GM12873 (cell line): ENCODE results near the gene LOC128125822.

Source experiments
- TF ChIP-seq, protein P1 (sequence below): IDR thresholded peaks from 2 replicates; pipeline ENCODE4 v1.5.1; 2012; ENCODE audit warnings: low read depth, mild to moderate bottlenecking, moderate library complexity, low read length, control low read depth; ENCODE audit not compliant: insufficient read depth; ENCODE audit errors: missing control alignments

Gene LOC128125822

DNA sequence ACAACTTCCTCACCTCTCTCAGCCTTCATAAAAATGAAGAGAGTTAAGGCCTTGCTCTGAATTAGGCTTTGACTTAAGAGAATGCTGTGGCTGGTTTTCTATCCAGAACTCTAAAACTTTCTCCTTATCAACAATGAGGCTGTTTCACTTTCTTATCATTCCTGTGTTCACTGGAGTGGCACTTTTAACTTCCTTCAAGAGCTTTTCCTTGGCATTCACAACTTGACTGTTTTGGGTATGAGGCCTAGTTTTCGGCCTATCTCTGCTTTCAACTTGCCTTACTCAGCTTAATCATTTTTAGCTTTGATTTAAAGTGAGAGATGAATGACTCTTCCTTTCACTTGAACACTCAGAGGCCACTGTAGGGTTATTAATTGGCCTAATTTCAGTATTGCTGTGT lies 4.3 kb upstream of the LOC128125822 start:
- TF ChIP-seq, protein P1, sequence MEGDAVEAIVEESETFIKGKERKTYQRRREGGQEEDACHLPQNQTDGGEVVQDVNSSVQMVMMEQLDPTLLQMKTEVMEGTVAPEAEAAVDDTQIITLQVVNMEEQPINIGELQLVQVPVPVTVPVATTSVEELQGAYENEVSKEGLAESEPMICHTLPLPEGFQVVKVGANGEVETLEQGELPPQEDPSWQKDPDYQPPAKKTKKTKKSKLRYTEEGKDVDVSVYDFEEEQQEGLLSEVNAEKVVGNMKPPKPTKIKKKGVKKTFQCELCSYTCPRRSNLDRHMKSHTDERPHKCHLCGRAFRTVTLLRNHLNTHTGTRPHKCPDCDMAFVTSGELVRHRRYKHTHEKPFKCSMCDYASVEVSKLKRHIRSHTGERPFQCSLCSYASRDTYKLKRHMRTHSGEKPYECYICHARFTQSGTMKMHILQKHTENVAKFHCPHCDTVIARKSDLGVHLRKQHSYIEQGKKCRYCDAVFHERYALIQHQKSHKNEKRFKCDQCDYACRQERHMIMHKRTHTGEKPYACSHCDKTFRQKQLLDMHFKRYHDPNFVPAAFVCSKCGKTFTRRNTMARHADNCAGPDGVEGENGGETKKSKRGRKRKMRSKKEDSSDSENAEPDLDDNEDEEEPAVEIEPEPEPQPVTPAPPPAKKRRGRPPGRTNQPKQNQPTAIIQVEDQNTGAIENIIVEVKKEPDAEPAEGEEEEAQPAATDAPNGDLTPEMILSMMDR = no peak

DNA sequence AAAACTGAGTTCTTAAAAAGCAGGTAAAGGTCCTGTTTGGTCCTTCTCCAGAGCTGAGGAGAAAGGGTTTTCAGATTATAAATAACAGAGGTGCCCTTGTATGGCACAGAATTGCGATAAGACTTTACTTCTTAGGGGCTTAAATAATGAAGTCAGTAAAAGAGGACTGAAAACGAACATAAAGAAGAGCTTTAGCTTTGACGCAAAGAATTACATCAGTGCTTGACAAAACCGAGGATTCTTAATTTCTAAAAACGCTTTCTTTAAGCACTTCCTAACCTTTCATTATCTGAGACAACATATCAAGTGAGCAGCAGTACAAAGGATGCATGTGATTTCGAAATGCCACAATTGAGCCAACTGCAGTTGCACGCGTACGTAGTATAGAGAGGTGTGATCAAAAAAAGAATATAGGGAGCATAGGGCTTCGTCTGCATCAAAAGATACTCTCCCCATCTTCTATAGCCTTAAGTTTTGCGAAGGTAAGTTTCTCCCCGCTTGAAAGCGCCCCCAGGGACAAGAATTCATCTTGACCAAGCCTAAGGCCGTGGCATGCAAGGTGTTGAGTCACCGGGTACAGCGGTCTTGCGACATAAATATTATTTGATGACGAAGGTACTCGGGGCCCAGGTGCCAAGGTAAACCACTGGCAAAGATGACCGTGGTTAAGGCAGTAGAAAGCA lies 778 bp upstream of the LOC128125822 start:
- TF ChIP-seq, protein P1 = no peak

DNA sequence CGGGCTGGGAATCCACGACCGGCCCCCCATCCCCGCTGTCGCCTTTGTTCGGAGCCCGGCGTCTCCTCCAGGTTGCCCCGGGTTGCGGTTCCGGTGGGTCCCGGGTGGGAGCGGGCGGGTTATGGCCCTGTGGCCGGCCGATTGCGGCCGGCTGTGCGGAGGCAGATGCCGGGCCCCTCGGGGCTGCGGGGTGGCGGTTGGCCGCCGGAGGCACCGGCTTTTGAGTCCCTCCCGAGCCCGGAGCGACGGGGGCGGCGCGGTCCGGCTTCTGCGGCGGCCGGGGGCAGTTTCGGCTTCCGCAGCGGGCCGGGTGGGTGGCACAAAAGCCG lies 431 bp downstream of the LOC128125822 start:
- TF ChIP-seq, protein P1 = no peak

DNA sequence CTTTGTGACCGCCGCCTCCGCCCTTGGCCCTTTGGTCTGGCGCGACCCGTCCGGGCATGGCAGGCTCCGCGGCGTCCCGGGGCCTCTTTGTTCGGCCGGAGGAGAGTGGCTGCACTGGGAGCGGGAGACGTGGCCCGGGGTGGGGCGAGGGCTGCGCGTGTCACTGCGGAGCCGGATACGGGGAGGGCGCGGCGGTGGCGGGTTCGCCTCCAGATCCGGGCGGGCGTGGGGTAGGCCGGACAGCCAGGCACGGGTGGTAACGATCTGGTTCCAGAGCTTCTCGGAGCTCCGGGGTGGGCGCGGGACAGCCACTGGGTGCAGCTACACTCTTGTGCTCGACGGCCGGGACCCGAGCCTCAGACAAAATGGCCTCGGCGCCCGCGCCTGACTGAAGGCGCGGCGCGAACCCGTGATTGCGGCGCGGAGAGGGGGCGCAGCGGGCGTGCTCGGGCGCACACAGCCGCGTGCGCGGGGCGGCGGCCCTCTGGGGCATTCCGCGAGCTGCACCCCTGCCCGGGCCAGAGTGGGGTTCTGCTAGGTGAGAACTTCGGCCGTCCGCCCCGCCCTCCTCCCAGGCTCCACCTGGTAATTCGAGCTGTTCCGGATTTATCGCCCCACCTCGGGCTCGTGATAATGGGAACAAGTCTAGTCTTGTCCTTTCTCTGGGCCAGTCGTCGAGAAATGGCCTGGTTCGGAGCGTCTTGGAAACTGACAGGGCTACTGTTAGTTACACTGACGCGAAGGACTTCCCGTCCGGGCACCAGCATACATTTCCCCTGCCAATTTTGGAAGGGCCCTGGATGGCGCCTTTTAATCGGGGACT lies 1.0 kb downstream of the LOC128125822 start:
- TF ChIP-seq, protein P1 = no peak

DNA sequence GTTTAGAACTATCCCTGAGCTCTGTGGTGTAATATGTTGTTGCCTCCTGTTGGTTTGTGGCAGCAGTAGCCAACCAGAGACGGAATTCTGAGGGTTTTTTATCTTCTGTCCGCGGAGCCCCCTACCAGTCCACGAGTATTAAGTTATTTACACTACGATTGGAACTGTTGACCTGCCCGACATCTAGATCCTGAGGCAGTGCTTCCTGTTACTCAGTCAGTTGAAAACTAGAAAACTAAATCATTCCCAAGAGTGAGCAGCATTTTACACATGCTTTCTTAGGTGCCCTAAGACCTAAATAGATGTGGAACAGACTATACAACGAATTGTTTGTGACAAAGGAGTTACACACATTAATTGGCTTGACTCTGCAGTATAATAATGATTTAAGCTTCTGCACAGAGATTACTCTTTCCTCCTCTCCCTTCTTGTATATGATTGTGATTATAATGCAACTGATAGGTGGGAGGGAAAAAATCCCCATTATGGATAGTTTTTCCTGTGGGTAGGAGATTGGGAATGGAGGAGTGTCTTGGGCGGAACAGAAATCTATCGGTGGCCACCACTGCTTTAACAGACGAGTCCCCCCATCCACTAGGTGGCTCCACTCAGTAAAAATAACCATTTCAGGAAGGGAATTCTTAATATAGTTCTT lies 1.7 kb downstream of the LOC128125822 start:
- TF ChIP-seq, protein P1 = peak; percentile 67

DNA sequence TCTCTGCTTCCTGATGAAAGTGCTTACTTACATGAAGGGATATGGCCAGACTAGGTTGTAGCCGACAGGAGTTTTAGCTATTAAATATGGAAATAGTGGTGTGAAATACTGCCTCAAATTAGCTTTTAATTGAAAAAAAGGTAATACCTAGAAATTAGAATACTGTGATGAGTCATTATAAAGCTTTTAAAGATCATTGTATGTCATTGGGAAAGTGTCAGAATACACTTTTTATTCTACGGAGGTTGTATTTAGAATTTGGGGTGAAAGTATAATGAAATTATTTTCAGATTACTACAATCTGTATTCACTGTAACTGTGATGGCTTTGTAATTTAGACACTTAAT lies 2.2 kb downstream of the LOC128125822 start:
- TF ChIP-seq, protein P1 = no peak

DNA sequence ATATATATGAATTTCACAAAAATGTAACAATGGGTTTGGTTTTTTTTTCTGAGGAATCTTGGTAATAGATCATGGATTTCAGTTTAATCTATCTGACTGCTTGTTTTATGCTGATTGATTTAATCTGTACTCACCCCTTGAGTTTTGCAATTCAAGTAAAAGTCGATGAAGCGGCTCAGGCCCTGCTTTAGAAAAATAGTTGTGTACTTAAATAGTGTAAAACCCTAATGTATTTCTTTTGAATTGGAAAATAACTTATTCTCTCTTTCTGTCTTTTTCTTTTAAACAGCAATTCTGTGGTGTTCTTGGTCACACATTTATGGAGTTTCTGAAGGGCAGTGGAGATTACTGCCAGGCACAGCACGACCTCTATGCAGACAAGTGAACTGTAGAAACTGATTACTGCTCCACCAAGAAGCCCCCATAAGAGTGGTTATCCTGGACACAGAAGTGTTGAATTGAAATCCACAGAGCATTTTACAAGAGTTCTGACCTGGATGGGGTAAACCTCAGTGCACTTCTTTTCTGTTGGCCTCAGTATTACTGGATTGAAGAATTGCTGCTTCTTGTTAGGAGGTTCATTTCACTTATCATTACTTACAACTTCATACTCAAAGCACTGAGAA lies 4.0 kb downstream of the LOC128125822 start:
- TF ChIP-seq, protein P1 = no peak
